NCI-H1105 treated with DMSO at 0.1 percent for 48 hours (cell line): Measurements from ENCODE around the gene GAS2.

ENCODE experiments used
- DNase-seq: peaks from one replicate; lab custom pipeline; 2025; lab: John Stamatoyannopoulos, UW

GAS2 gene

DNA sequence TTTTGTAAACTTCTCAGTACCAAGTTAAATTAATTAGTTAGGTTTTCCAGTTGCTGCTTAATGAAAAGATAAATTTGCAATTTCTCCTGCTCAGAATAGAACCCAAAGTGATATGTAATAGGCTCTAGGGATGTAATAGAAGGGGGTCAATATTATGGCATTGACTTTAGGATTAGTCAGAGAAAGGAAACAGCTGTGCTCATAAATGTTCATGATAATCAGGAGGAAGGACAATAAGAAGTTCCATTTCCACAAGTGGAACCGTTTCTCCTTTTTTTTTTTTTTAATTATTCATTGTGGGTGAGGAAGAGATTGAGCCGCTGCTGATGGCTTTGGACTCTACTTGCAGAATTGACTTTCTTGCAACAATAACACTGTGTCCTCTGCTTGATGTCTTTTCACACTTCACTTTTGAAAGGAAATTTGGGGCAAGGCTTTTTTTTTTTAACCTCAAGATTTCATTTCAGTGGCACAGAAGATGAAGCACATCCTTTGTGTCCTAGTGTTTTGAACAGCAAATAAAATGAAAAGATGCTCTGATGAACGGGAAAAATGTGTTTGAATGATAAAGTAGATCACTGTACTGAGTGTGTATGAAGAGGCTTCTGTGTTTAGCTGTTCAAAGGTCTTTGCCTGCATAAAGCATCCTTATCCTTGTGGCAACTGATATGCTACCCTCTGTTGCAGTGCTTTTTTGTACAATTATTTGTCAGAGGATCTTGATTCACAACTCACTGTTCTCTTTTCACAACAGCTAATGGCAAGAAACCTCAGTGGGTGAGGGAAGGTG lies 62.4 kb downstream of the GAS2 start:
- DNase-seq = no peak

DNA sequence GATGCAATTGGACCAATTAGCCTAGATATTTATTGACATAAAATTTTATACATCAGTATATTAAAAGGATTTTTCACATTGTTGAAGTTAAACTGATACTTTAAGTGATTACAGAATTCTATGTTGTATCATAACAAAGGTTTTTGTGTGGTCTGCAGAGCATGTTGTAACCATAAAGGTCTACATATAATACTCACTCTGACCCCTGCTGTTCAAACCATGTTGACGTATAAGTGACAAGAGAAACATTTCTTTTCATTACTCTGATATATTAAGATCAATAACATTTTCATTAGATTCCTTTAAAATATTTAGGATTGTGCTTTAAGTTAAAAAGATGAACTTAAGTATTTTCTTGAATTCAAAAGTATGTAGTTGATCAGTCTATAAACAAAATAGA lies 63.9 kb downstream of the GAS2 start:
- DNase-seq = peak; percentile 40

DNA sequence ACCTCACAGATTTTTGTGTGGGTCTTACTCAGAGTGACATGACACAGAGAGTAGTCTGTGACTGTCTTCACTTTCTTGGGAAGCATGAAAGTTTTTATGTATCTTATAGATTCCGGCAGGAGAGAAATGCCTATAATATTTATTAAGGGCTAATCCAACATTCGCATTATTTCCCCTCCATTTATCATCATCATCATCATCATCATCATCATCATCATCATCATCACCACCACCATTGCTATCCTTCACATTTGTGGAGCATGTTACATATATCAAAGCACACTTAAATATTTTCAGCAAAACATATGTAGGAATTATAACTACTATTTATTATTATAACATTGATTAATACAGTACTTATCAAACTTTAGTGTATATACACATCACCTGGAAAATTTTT lies 66.2 kb downstream of the GAS2 start:
- no peak for DNase-seq

DNA sequence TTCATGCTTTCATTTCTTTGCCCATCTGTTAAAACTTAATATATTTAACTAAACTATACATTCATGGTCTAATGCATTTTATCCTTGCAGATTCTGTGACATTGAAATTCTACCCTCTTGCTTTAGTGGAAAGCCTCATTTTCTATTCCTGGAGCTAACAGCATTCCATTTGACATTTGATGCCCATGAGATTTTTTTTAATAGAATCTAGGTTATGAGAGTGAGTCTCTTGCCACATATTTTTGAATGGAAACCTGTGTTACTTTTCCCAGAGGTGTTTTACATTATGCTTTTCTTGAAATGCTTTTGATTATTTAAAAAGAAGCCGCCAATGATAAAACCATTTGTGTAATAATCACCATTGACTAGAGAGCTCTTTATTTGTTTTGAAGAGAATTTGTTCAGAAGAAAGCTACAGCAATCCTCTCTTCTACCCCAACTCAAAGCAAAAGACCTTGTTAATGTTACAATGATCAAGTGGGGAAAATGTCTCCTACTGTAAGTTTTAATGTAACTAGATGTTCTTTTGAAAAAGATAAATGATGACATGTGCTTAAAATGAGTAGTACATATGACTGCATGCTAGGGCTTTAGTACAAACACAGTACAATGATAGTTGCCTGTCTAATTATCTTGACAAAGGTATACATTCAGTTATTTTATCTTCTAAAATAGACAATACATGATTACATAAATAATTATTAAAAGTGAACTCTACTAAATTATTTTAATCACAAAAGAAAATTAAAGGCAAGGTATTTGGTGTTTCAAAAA lies 67.3 kb downstream of the GAS2 start:
- no peak for DNase-seq

DNA sequence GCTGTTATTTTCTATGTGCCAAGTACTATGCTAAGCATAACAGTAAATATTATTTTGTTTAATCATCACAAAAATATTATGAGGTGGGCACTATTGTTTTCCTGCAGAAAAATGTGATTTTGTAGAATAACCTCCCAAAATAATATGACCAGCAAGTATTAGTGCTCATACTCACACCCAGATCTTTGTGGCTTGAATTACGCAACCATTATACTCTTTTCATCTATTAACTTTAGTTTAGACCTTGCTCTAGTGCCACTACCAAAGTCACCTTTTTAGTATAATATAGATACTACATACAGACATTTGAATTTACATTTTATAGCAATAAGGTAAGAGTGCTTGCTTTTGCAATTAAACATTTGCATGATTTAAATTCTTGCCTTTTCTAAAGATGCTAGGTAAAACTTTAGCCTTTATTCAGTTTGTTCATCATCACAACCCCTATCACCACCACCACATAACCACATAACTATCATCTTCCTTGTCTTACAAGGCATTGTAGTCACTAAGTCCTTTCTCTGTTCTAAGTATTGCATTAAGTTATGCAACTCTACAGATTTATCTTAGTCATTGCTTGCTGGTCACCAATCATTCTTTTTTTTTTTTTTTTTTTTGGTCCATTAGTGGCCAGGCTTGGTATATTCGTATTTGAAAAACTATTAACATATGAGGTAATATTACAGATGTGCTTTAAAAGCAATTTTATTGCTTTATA lies 68.4 kb downstream of the GAS2 start:
- no peak for DNase-seq

DNA sequence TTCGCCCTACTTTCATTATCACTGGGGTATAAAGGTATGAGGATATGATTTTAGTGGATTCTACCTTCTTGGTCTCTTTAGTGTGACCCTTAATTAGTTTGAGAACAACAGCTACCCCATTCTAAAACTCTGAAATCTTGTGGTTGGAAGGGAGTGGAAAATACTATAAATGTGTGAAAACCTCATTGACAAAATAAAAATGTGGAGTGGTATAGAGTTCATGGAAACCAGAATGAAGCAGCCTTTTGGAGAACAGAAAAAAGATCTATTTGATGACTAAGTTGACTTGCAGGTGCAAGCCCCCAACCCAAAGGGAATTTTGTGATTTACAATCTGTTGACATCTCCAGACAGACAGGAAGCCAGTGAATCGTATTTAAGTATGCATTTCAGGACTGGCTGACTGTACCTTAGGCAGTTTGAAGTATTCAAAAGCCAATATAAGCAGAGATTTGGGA lies 75.8 kb downstream of the GAS2 start:
- no peak for DNase-seq

DNA sequence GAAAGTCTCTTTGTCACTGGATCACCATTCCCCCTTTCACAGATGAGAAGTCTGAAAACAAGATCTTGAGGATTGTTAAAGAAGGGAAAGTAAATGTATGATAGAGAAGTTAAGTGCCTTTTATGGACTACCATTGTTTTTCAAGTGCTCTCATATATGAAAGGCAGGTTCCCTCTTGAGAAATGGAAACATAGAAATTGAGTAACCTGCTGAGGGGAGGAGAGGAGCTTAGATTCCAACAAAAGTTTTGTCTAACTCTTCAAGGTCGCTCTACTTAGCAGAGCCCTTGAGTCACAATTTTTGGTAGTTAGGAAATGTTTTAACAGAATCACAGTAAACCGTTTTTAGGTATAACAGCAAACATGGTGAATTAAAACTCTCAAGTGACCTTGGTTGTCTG lies 83.1 kb downstream of the GAS2 start:
- peak; percentile 55 for DNase-seq

DNA sequence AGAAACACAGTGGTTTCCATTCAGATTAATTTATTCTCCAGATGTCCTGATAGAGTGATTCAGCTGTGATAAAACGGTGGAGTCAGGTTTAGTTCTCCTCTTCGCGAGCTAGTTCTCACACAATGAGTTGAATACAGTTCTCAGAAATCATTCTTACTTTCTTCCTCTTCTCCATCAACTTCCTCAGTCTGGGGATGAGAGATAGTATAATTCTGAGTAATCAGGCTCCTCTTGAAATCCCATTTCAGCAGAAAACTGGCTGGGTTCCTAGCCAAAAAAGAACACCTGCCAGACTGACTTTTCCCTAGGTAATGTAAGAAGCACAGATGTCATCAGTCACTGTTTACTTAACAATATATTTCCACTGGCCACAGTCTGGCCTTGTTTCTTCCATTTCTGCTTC lies 86.5 kb downstream of the GAS2 start:
- peak; percentile 88 for DNase-seq

DNA sequence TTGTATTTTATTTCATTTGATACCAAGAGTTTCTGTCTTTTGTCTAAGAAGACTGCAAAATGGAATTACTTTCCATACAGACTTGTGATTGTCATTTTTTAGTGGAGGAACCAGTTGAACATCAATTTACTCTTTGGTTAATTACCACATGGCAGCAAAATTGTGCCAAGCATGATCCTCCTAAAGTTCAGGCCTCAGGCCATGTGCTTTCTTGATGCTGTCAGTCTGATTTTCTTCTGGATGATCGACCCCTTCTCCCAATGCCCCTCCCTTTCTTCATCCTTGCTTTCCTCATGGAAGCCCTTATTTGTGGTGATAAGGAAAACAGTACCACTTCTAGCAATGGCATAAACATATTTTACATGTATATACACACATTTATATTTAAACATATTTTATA lies 87.0 kb downstream of the GAS2 start:
- DNase-seq = no peak

DNA sequence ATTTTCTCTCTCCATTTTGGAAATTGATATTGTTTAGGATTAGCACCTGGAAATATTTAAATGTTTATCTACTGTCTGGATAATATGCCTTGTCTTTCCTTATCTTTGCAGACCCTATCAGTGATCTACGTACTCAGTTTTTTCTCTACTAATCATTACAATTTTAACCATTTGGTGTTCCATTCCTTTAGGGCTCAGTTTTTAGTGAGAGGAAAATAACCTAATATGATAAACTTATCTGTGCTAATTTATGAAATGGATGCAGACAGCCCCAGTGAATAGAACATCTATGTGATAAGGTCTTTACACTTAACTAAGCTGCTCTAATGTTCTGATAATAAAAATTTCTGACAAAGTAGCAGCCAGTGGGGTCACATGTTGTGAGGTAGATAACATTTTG lies 94.7 kb downstream of the GAS2 start:
- DNase-seq = no peak

DNA sequence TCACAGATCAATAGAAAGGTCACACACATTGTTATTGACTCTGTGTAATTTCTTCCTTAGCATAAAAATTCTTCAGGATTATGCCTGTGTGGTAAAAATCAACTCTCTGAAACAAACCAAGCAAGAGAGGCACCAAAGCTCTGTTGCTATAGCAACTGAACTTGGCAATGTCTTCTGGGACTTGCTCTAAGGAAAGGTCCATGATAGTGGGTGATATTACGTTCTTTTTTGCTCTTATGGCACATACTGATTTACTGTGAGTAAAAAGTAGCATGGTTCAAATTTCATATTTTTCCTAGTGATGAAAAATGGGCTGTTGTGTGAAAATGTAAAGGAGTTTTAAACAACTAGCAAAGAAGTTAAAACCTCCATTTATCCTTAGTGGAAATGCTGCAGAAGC lies 96.8 kb downstream of the GAS2 start:
- no peak for DNase-seq

DNA sequence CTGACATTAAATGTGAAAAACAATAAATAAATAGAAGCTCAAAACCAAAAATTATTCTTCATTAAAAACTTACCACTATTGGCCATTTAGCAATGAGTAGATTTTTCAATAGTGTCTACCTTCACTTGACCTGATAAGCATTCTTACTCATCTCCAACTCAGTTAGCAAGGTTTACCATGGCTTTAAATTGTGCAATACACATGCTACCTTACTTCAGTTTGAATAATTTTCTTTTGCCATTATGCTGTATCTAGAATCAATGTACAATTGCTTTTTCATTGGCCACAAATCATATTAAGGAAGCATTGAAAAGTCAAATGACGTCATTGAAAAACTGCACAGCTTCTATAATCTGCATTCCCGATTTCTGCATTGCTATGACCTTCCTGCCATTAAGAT lies 98.3 kb downstream of the GAS2 start:
- DNase-seq = no peak

DNA sequence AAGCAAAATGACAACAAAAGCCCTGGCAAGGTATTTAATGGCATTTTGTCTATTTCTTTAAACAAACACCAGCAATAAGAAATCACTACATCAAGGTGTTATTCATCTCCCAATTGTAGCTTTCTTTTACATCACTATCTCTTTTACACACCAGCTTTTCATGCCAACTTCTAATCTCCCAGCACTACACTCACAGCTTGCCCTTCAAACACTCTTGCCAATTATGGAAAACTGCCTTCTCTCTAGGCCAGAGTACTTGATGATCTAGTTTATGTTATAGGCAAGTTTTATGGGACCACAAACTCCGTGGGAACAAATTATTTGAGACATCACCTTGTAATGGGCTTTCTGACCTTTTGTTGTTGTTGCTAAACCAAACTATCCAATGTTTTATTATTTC lies 101.9 kb downstream of the GAS2 start:
- DNase-seq = no peak

DNA sequence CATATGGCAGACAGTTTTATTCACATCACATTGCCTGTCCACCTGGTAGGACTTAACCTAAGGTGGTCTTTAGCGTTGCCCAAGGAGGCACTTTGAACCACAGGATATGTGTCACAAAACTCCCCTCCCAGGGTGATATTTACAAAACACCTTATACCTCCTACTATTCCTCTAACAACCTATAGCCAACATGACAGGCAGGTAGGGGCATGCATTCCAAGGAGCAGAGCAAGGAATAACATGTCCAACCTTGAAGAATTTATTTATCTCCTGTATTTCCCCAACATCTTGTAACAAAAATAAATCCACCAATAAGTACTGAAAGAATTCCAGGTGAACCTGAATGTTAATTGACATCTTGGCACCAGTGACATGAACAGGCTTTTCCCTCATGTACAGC lies 102.7 kb downstream of the GAS2 start:
- DNase-seq = no peak

DNA sequence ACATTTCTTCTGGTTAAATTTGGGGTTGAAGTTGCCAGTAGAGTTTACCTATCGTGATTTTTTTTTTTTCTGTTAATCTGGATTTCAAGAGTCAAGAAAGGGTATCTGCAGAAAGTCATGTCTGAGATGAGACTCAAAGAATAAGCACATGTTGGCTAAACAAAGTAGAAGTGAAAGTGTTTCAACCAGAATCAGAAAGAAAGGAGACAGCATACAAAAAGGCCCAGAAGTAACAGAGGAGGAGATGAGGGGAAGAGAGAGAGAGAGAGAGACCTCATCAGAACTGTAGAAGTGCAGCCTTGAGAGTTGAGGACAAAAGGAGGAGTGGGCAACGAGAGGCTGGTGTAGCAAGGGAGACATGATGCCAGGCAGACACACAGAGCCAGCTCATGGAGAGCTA lies 108.3 kb downstream of the GAS2 start:
- DNase-seq = no peak

DNA sequence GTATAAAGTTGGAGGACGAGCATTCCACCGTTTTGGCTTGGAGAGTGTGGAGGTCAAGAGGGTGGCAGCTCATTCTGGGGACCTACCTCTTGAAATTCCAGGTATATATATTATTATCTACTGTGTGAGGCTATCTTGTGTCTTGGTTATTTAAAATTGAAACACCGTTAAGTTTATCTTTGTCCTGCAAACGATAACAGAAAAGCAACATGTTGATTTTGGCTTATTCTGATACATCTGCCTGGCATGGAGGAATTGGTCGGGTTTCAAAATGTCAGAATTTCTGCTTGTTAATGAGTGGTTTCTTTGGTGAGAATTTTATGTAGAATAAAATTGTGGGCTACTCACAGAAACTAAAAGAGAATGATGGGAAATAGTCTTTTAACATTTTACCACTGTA lies 108.8 kb downstream of the GAS2 start:
- no peak for DNase-seq

DNA sequence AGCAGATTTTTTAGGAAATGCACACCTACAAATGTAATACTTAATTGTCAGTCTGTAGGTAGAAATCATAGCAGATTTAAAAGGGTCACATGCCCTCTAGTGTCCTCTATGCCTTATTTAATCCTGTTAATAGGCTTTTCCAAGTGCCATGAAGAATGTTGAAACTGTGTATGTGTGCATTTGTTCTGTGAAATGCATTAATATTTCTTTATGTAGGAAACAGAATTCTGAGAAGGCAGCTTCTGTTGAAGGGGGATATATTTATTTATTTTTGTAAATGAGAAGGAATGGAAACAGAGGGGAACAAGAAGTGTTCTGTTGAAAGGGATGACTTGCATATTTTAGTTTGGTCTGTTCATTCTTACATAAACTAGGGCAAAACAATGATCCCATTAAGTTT lies 112.2 kb downstream of the GAS2 start:
- peak; percentile 59 for DNase-seq

DNA sequence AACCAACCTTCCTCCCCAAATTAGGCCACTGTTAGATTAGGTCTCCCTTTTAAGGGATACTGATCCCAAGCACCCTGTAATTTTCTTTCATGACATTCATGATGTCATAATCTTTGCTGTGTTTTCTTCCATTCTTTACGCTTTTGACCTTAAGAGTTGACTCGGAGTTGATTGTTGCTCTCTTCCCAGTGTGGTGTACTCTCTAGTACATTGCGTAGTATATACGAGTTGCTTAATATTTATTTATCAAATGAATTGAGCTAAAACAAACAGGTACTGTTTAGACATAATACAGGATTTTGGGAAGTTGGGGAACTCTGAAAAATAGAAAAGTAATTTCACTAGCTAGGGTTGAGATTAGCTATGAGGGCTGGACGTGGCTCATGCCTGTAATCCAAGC lies 113.4 kb downstream of the GAS2 start:
- no peak for DNase-seq

DNA sequence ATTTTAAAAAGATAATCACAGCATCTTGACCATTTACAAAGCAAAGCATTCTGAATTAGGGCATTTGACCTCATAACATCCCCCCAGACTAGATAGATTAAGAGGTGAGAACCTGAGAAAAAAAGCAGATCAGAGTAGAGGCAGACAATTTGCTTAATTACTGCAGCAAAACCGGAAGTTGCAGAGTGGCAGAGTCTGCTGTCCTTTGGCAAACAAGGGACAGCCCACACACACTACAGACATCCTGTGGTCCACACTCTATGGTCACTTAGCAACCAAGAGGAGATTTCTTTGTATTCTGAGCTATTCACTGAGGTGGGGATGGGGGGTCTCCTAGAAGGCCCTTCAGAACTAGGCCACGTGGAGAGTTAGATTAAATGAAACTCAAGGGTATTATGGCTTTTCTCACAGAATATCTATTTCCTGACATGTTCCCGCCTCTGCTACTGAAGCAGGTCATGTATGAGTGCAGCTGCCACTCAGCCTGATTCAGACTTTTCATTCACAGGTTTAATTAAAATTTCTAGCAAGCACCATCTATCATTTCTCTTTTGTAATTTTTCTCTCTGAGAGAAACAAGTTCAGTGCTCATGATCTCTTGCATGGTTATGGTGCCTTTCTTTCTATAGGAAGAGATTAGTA lies 114.7 kb downstream of the GAS2 start:
- peak; percentile 3 for DNase-seq

DNA sequence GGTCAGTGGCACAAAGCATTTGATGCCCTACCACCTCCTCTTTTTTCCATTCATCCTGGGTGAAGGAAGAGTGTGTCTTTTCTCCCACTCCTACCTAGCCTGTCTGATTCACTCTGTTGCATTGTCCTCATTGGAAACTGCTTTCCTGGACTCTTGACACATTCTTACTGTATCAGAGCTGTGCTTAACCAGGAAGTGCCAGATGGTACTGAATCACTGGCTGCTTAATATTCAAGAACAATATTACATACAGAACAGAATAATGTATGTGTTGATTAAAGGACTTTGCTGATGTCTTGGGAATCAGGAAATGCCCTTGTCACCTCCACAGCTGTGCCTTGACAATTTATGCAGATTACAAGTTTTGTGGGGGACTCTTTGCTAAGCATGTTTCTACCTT lies 118.8 kb downstream of the GAS2 start:
- DNase-seq = no peak

DNA sequence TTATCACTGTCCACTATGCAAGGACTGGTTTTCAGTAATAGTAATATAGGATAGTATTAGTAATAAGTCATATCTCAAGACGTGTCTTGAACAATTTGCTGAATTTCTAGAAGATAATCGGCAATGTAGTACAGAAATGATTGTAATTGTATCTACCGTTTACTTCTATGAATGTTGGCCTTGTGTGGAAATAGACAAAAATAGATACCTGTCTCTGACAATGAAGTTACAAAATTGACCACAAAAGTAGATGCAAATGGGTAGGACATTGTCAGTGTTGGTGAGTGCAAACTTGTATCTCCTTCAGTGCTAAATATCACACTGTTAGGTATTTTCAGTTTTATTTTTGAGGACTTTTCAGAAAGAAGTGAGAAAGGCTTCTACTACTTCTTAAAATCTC lies 120.1 kb downstream of the GAS2 start:
- no peak for DNase-seq

DNA sequence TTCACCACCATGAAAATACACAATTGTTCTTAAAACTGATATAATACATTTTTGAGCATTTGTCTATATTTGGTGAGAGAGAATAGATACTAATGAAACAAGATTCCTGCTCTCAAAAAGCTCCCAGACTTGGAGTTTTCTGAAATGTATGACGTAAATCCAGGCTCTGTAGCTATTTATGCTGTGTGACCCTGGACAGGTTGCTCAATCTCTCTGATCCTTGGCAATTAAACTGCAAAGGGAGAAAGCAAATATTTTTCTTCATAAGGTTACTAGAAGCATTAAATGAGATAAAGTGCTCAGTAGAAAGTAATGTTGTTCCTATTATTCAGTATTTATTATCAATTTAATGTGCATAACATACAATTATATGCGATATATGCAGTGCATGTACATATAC lies 120.6 kb downstream of the GAS2 start:
- DNase-seq = no peak
